IMR-90 (cell line): ENCODE results near the gene APBB3. TPM values are rescaled to one million over a fixed set of nuclear protein-coding genes. Genes with fewer than 3 reads are reported as not detected.

Source experiments
- ATAC-seq: fragments of 200-7000 bp; cut with Tn5 transposase; 2 replicates; pipeline ENCODE4 v1.9.1; 2020; ENCODE audit warnings: low read depth, mild to moderate bottlenecking, moderate library complexity
- BruUV-seq: library from RNA; stranded (reverse); fragments of 400-500 nt; replicated peaks from 2 replicates; lab custom pipeline; 2021; lab: Mats Ljungman, UMichigan
- CTCF ChIA-PET: fragments of 300-600 bp; formaldehyde crosslinking; extraction: SDS; loops from one replicate; lab custom pipeline; 2021; ENCODE audit warnings: antibody characterized with exemption; lab: Yijun Ruan, JAX
- POLR2A ChIA-PET: fragments of 300-600 bp; sonication (Branson Sonifier 250); formaldehyde crosslinking; loops from one replicate; lab custom pipeline; 2022; ENCODE audit warnings: antibody characterized with exemption; ENCODE audit not compliant: unreplicated experiment; lab: Charles Lee
- DNase-seq: peaks from one replicate; pipeline ENCODE4 v3.0.0; 2013
- H2AFZ ChIP-seq: replicated peaks from 2 replicates; pipeline ENCODE3; 2013; ENCODE audit warnings: low read length, mild to moderate bottlenecking; ENCODE audit not compliant: poor library complexity
- H2AK5ac ChIP-seq: 2 replicates; pipeline ENCODE4 v1.6.1; 2013; ENCODE audit warnings: low read depth, low read length, inconsistent platforms
- H2AK9ac ChIP-seq: replicated peaks from 2 replicates; pipeline ENCODE3; 2013; ENCODE audit warnings: mild to moderate bottlenecking, low read depth, low read length, moderate library complexity; ENCODE audit not compliant: poor library complexity
- H2BK120ac ChIP-seq: 2 replicates; pipeline ENCODE4 v1.6.1; 2013; ENCODE audit warnings: low read depth, low read length, inconsistent platforms
- H2BK15ac ChIP-seq: 3 replicates; pipeline ENCODE4 v1.6.1; 2013; ENCODE audit warnings: low read depth, low read length, inconsistent platforms
- H2BK20ac ChIP-seq: 2 replicates; pipeline ENCODE4 v1.6.1; 2013; ENCODE audit warnings: low read depth, mild to moderate bottlenecking, inconsistent platforms, low read length, moderate library complexity
- H2BK5ac ChIP-seq: 2 replicates; pipeline ENCODE4 v1.6.1; 2013; ENCODE audit warnings: mild to moderate bottlenecking, low read depth, low read length, inconsistent platforms; ENCODE audit not compliant: poor library complexity, severe bottlenecking
- H3K14ac ChIP-seq: replicated peaks from 2 replicates; pipeline ENCODE4 v1.6.1; 2013; ENCODE audit warnings: low read depth, low read length, inconsistent platforms
- H3K18ac ChIP-seq: 2 replicates; pipeline ENCODE4 v1.6.1; 2013; ENCODE audit warnings: low read depth, low read length, control low read depth
- H3K23ac ChIP-seq: 2 replicates; pipeline ENCODE4 v1.6.1; 2013; ENCODE audit warnings: low read depth, low read length, inconsistent platforms
- H3K27ac ChIP-seq: 2 replicates; pipeline ENCODE4 v1.5.1; 2013; ENCODE audit warnings: mild to moderate bottlenecking, control low read depth, low read length; ENCODE audit not compliant: insufficient read depth
- H3K27me3 ChIP-seq: 2 replicates; pipeline ENCODE4 v1.6.1; 2013; ENCODE audit warnings: low read length; ENCODE audit not compliant: control insufficient read depth, insufficient read depth
- H3K36me3 ChIP-seq: 2 replicates; pipeline ENCODE4 v1.6.1; 2013; ENCODE audit warnings: low read length, mixed read lengths; ENCODE audit not compliant: control insufficient read depth, insufficient read depth
- H3K4ac ChIP-seq: 2 replicates; pipeline ENCODE4 v1.6.1; 2013; ENCODE audit warnings: low read depth, low read length, inconsistent platforms
- H3K4me1 ChIP-seq: 2 replicates; pipeline ENCODE4 v1.6.1; 2013; ENCODE audit warnings: low read length, mixed read lengths; ENCODE audit not compliant: control insufficient read depth, insufficient read depth
- H3K4me2 ChIP-seq: 2 replicates; pipeline ENCODE4 v1.6.1; 2013; ENCODE audit warnings: low read depth, mild to moderate bottlenecking, control low read depth, low read length, moderate library complexity
- H3K4me3 ChIP-seq: 2 replicates; pipeline ENCODE4 v1.5.1; 2013; ENCODE audit warnings: low read depth, mild to moderate bottlenecking, control low read depth, low read length, moderate library complexity; ENCODE audit not compliant: insufficient read depth
- H3K56ac ChIP-seq: 2 replicates; pipeline ENCODE4 v1.6.1; 2013; ENCODE audit warnings: low read length, inconsistent platforms; ENCODE audit not compliant: insufficient read depth; ENCODE audit errors: extremely low read depth
- H3K79me1 ChIP-seq, 2 experiments: 2 replicates each; pipeline ENCODE4 v1.6.1; 2013; ENCODE audit warnings: low read length in 2 of 2, inconsistent platforms in 1 of 2, low read depth in 1 of 2
- H3K9ac ChIP-seq: 2 replicates; pipeline ENCODE4 v1.6.1; 2013; ENCODE audit warnings: low read depth, low read length, control low read depth
- H3K9me1 ChIP-seq: 2 replicates; pipeline ENCODE4 v1.6.1; 2013; ENCODE audit warnings: low read length, inconsistent platforms; ENCODE audit not compliant: insufficient read depth
- H3K9me3 ChIP-seq: 2 replicates; pipeline ENCODE4 v1.6.1; 2013; ENCODE audit warnings: low read length; ENCODE audit not compliant: control insufficient read depth, insufficient read depth
- H4K20me1 ChIP-seq: 2 replicates; pipeline ENCODE4 v1.6.1; 2013; ENCODE audit warnings: low read length, inconsistent platforms; ENCODE audit not compliant: insufficient read depth
- H4K5ac ChIP-seq: 2 replicates; pipeline ENCODE4 v1.6.1; 2013; ENCODE audit warnings: mild to moderate bottlenecking, low read depth, low read length, control low read depth
- H4K8ac ChIP-seq, 2 experiments: 2 replicates each; pipeline ENCODE4 v1.6.1; 2013; ENCODE audit warnings: low read depth in 2 of 2, low read length in 2 of 2, control low read depth in 1 of 2, inconsistent platforms in 1 of 2
- H4K91ac ChIP-seq: 2 replicates; pipeline ENCODE4 v1.6.1; 2013; ENCODE audit warnings: low read depth, low read length, inconsistent platforms; ENCODE audit not compliant: insufficient read depth
- BHLHE40 ChIP-seq: fragments of 150-350 bp; IDR thresholded peaks from 2 replicates; pipeline ENCODE4 v1.6.1; 2016; ENCODE audit warnings: mild to moderate bottlenecking, low read depth, low read length
- CEBPB ChIP-seq: IDR thresholded peaks from 2 replicates; pipeline ENCODE4 v1.6.1; 2012; ENCODE audit warnings: low read depth, low read length, improper control_type of control experiment
- CHD1 ChIP-seq: IDR thresholded peaks from 2 replicates; pipeline ENCODE4 v1.6.1; 2012; ENCODE audit warnings: low read depth, low read length, improper control_type of control experiment
- CTCF ChIP-seq: conservative IDR thresholded peaks from 2 replicates; pipeline ENCODE4 v1.5.1; 2012; ENCODE audit warnings: mild to moderate bottlenecking, low read depth, low read length, improper control_type of control experiment
- ELK1 ChIP-seq: fragments of 150-350 bp; IDR thresholded peaks from 2 replicates; pipeline ENCODE4 v1.6.1; 2016; ENCODE audit warnings: low read depth, mild to moderate bottlenecking, low read length, moderate library complexity, borderline replicate concordance
- FOS ChIP-seq: fragments of 150-350 bp; IDR thresholded peaks from 2 replicates; pipeline ENCODE4 v1.6.1; 2016; ENCODE audit warnings: low read depth, low read length
- MAFK ChIP-seq: IDR thresholded peaks from 2 replicates; pipeline ENCODE4 v1.6.1; 2012; ENCODE audit warnings: low read depth, low read length, improper control_type of control experiment
- MAZ ChIP-seq: IDR thresholded peaks from 2 replicates; pipeline ENCODE4 v1.6.1; 2012; ENCODE audit warnings: low read depth, mild to moderate bottlenecking, low read length, improper control_type of control experiment, moderate library complexity, borderline replicate concordance
- MXI1 ChIP-seq: IDR thresholded peaks from 2 replicates; pipeline ENCODE4 v1.6.1; 2012; ENCODE audit warnings: low read depth, mild to moderate bottlenecking, low read length, moderate library complexity, borderline replicate concordance
- NFE2L2 ChIP-seq: fragments of 150-350 bp; IDR thresholded peaks from 2 replicates; pipeline ENCODE4 v1.6.1; 2016; ENCODE audit warnings: low read depth, mild to moderate bottlenecking, low read length
- POLR2A ChIP-seq: IDR thresholded peaks from 2 replicates; pipeline ENCODE4 v1.6.1; 2012; ENCODE audit warnings: mild to moderate bottlenecking, low read depth, low read length
- RAD21 ChIP-seq: IDR thresholded peaks from 2 replicates; pipeline ENCODE4 v1.6.1; 2012; ENCODE audit warnings: low read length, improper control_type of control experiment
- RCOR1 ChIP-seq: IDR thresholded peaks from 2 replicates; pipeline ENCODE4 v1.6.1; 2012; ENCODE audit warnings: mild to moderate bottlenecking, low read length, improper control_type of control experiment; ENCODE audit not compliant: insufficient replicate concordance
- RFX5 ChIP-seq: IDR thresholded peaks from 2 replicates; pipeline ENCODE4 v1.8.0; 2012; ENCODE audit warnings: low read depth, mild to moderate bottlenecking, low read length, moderate library complexity
- SMC3 ChIP-seq: fragments of 150-350 bp; IDR thresholded peaks from 2 replicates; pipeline ENCODE4 v1.6.1; 2016; ENCODE audit warnings: low read depth, mild to moderate bottlenecking, antibody characterized with exemption, low read length, moderate library complexity
- WGBS, 2 experiments: methylation state at CpG; one replicate each; pipeline versions ENCODE4 v1.1.5 to v1.1.7; 2013; ENCODE audit warnings: missing lambda C conversion rate in 2 of 2; ENCODE audit not compliant: insufficient read length in 1 of 2; ENCODE audit errors: extremely low coverage in 2 of 2; 5-methylcytosine and 5-hydroxymethylcytosine counted together
- dilution Hi-C: fragments of 300-500 bp; cut with HindIII; formaldehyde crosslinking; loops from one replicate; pipeline ENCODE4 v1.14.3; 2018; ENCODE audit warnings: low sequenced_read_pairs; ENCODE audit not compliant: unreplicated experiment
- in situ Hi-C: fragments of 300-500 bp; cut with MboI; formaldehyde crosslinking; loops from 3 replicates; pipeline ENCODE4 v1.14.3; 2019; ENCODE audit warnings: low sequenced_read_pairs, inconsistent platforms, mixed read lengths
- intact Hi-C: fragments of 100-400 bp; cut with micrococcal nuclease; formaldehyde crosslinking; loops from 2 replicates; pipeline ENCODE4 v1.10.0; 2022
- polyA plus RNA-seq, 3 experiments: library from polyadenylated mRNA; depleted of rRNA; stranded (reverse); fragments of >200 nt; gene quantifications; 2 replicates each; pipeline ENCODE4 v1.2.3, GENCODE V29; 2012; ENCODE audit warnings: low replicate concordance in 1 of 3
- total RNA-seq: library from RNA; depleted of rRNA; stranded (reverse); fragments of >200 nt; gene quantifications from 2 replicates; pipeline ENCODE4 v1.2.3, GENCODE V29; 2012
- TF ChIP-seq, protein P1 (sequence below): fragments of 150-350 bp; IDR thresholded peaks from 2 replicates; pipeline ENCODE4 v1.6.1; 2017; ENCODE audit warnings: mild to moderate bottlenecking, antibody characterized with exemption, low read length, low read depth

The APBB3 gene
- total and polyA plus RNA-seq, 2 of the 4 experiments (the other 2 are of a cell fraction) = 6.6 to 23.8 TPM

DNA sequence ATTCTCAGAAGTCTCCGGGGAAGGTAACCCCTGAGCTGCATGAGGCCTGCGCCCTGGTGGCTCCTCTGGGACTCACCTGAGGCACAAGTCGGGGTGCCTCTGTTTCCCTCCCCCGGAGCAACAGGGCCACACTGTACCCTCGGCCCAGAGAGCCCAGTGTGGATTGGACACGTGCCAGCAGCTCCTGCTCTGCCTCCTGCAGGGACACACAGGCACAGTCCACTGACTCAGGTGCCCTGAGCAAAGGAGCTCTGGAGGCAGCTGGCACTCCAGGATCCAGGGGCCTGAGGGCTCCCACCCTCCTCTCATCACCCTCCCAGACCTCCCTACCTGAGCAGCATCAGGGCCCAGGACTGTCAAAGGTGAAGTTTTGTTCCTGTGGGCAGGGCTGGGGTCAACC, 29.8 kb upstream of the APBB3 start:
- Histone ChIP-seq H4K8ac (no peak overlapping the region), H2AFZ (no peak overlapping the region), H3K27ac (no peak overlapping the region), H4K20me1 (no peaks in the 10 kb centered on the region), H4K5ac (no peak overlapping the region), H4K91ac (no peak overlapping the region), H2BK120ac (no peak overlapping the region), H3K14ac (no peak overlapping the region), H3K79me1 (no peaks in the 10 kb centered on the region), H2BK15ac (no peak overlapping the region), H3K18ac (no peak overlapping the region), H3K9ac (no peak overlapping the region), H3K9me1 (no peaks in the 10 kb centered on the region), H2AK9ac (no peak overlapping the region), H3K4me3 (no peak overlapping the region), H2BK20ac (no peak overlapping the region), H3K23ac (no peak overlapping the region), H3K4me1 (peaks cover 10% of the 10 kb centered on the region), H3K4ac (no peak overlapping the region), H2AK5ac (no peak overlapping the region), H2BK5ac (no peak overlapping the region), H3K27me3 (peaks cover 2% of the 10 kb centered on the region; the same call in 1 of the 2 replicates), H3K4me2 (no peak overlapping the region), H3K56ac (no peak overlapping the region), H3K36me3 (no peaks in the 10 kb centered on the region), H3K9me3 (no peaks in the 10 kb centered on the region)
- in situ Hi-C loops (no loop called here), dilution Hi-C loops (no loop called here), intact Hi-C loops (no loop called here)
- 68% methylated on average over 3 of the region's 6 CpGs; no CpG with 5 or more reads in 1 of the 2 experiments for WGBS, 2 experiments
- TF ChIP-seq SMC3 = no peak
- no peak for TF ChIP-seq POLR2A
- TF ChIP-seq NFE2L2 = no peak
- TF ChIP-seq RCOR1 = no peak
- no peak for TF ChIP-seq MAFK
- TF ChIP-seq BHLHE40 = no peak
- TF ChIP-seq CHD1 = no peak
- no peak for TF ChIP-seq FOS
- no peak for TF ChIP-seq CEBPB
- TF ChIP-seq, protein P1, sequence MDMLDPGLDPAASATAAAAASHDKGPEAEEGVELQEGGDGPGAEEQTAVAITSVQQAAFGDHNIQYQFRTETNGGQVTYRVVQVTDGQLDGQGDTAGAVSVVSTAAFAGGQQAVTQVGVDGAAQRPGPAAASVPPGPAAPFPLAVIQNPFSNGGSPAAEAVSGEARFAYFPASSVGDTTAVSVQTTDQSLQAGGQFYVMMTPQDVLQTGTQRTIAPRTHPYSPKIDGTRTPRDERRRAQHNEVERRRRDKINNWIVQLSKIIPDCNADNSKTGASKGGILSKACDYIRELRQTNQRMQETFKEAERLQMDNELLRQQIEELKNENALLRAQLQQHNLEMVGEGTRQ = no peak
- TF ChIP-seq RFX5 = no peak
- no peak for TF ChIP-seq MAZ
- TF ChIP-seq MXI1 = no peak
- TF ChIP-seq RAD21 = no peak
- no peak for TF ChIP-seq CTCF
- no peak for TF ChIP-seq ELK1
- DNase-seq (no peak), ATAC-seq (no peak)
- ChIA-PET POLR2A (no interaction called here), CTCF (no interaction called here)
- no TSS peak for BruUV-seq
